Measurements from ENCODE around the gene ASB10. TPM values are rescaled to one million over a fixed set of nuclear protein-coding genes. Genes with fewer than 3 reads are reported as not detected.

ASB10 gene
- polyA plus RNA-seq, 1 experiment: not detected

DNA sequence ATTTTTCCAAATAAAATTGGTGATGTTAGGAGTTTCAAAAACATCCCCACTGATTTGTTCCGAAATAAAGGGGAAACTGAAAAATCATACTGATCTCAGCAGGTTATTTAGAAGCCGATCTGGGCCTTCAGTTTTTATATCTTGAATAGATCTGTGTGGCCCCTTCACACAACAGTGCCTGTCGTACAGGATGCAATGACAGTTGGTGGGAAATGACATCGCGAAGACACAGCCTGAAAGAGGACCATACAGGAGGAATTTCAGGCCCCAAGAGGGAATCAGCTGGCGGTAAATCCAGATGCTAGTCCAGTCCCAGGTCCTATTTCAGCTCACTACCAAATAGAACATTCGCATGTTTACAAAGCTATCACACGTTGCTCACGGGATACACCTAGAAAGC is 20.3 kb upstream of the ASB10 start:
- no peaks in the 10 kb centered on the region for H3K36me3 ChIP-seq (ENCODE audit: control insufficient read depth, insufficient read depth, low read length)
- no peak for TF ChIP-seq CTCF (IDR thresholded peaks at IDR 0.05; ENCODE audit: insufficient read depth, low read depth, low read length)
- DNase-seq (ENCODE audit: low read depth): no peak
- ChIA-PET POLR2A (no interaction called here), CTCF (no interaction called here)
- H3K27me3 ChIP-seq (ENCODE audit: control insufficient read depth, insufficient read depth, low read length): peaks cover 13% of the 10 kb centered on the region
- H3K4me3 ChIP-seq (ENCODE audit: low read depth, low read length): no peak overlapping the region

GRCh38 chr7:151206914-151207313 is 19.9 kb upstream of the ASB10 start:
- Histone ChIP-seq H3K4me3 (ENCODE audit: low read depth, low read length) (no peak overlapping the region), H3K36me3 (ENCODE audit: control insufficient read depth, insufficient read depth, low read length) (no peaks in the 10 kb centered on the region), H3K27me3 (ENCODE audit: control insufficient read depth, insufficient read depth, low read length) (peaks cover 13% of the 10 kb centered on the region)
- no peak for DNase-seq (ENCODE audit: low read depth)
- TF ChIP-seq CTCF (IDR thresholded peaks at IDR 0.05; ENCODE audit: insufficient read depth, low read depth, low read length): no peak
- CTCF ChIA-PET: no interaction called here
- POLR2A ChIA-PET: no interaction called here

GRCh38 chr7:151205730-151206129 is 18.7 kb upstream of the ASB10 start:
- DNase-seq (ENCODE audit: low read depth): no peak

GRCh38 chr7:151204383-151205032 is 17.5 kb upstream of the ASB10 start:
- TF ChIP-seq CTCF (IDR thresholded peaks at IDR 0.05; ENCODE audit: insufficient read depth, low read depth, low read length): 0 out of 2 replicates have a peak, but pooled peaks have one; percentile 12
- H3K36me3 ChIP-seq (ENCODE audit: control insufficient read depth, insufficient read depth, low read length): no peaks in the 10 kb centered on the region
- POLR2A ChIA-PET: no interaction called here
- no peak for DNase-seq (ENCODE audit: low read depth)
- peaks cover 18% of the 10 kb centered on the region for H3K27me3 ChIP-seq (ENCODE audit: control insufficient read depth, insufficient read depth, low read length)
- CTCF ChIA-PET: interaction anchor here (1.2 kb wide), 1 partner anchor 106 kb away, joined by 4 read pairs; no protein-coding TSS in a partner anchor
- no peak overlapping the region for H3K4me3 ChIP-seq (ENCODE audit: low read depth, low read length)

More at GRCh38 chr7:151205730-151206129, 18.7 kb upstream of the ASB10 start:
- TF ChIP-seq CTCF (IDR thresholded peaks at IDR 0.05; ENCODE audit: insufficient read depth, low read depth, low read length): no peak
- Histone ChIP-seq H3K36me3 (ENCODE audit: control insufficient read depth, insufficient read depth, low read length) (no peaks in the 10 kb centered on the region), H3K27me3 (ENCODE audit: control insufficient read depth, insufficient read depth, low read length) (peaks cover 16% of the 10 kb centered on the region), H3K4me3 (ENCODE audit: low read depth, low read length) (no peak overlapping the region)
- CTCF ChIA-PET: interaction anchor here (1.2 kb wide), 1 partner anchor 11 kb away, joined by 3 read pairs; no protein-coding TSS in a partner anchor
- POLR2A ChIA-PET: no interaction called here

GRCh38 chr7:151202836-151203235 is 15.8 kb upstream of the ASB10 start:
- TF ChIP-seq CTCF (IDR thresholded peaks at IDR 0.05; ENCODE audit: insufficient read depth, low read depth, low read length): no peak
- ChIA-PET CTCF (no interaction called here), POLR2A (no interaction called here)
- no peak for DNase-seq (ENCODE audit: low read depth)
- no peaks in the 10 kb centered on the region for H3K36me3 ChIP-seq (ENCODE audit: control insufficient read depth, insufficient read depth, low read length)
- H3K27me3 ChIP-seq (ENCODE audit: control insufficient read depth, insufficient read depth, low read length): peaks cover 27% of the 10 kb centered on the region
- H3K4me3 ChIP-seq (ENCODE audit: low read depth, low read length): no peak overlapping the region
